DMS153 treated with DMSO at 0.1 percent for 48 hours (cell line): ENCODE measurements around the gene ARL17A.
"Not testable (repeated sequence)": the region's sequence is repeated elsewhere in the genome, so short reads cannot be mapped to it uniquely, and the experiment has no call there.

Experiments used
- DNase-seq: peaks from one replicate; lab custom pipeline; 2025; ENCODE audit not compliant: unreplicated experiment; lab: John Stamatoyannopoulos, UW

The ARL17A gene

GRCh38 chr17:46559155-46559554 lies 20.3 kb downstream of the ARL17A start:
- DNase-seq = not testable (repeated sequence)

GRCh38 chr17:46548607-46549006 lies 30.9 kb downstream of the ARL17A start:
- not testable (repeated sequence) for DNase-seq

GRCh38 chr17:46534716-46535115 lies 44.8 kb downstream of the ARL17A start:
- not testable (repeated sequence) for DNase-seq

GRCh38 chr17:46512168-46512567 lies 67.3 kb downstream of the ARL17A start, which contains the start of gene LRRC37A2:
Gene LRRC37A2, plus strand, starts transcription at chr17:46512468. Its CDS starts 245 bp downstream, at chr17:46512713.
- not testable (repeated sequence) for DNase-seq

- DNase-seq = not testable (repeated sequence)
Measured at GRCh38 chr17:46505896-46506295, 73.6 kb downstream of the ARL17A start.

- DNase-seq = not testable (repeated sequence)
Measured at GRCh38 chr17:46499437-46500139, 79.9 kb downstream of the ARL17A start.

GRCh38 chr17:46492021-46492420 lies 87.5 kb downstream of the ARL17A start:
- not testable (repeated sequence) for DNase-seq

GRCh38 chr17:46481310-46481709 lies 98.2 kb downstream of the ARL17A start:
- not testable (repeated sequence) for DNase-seq

- not testable (repeated sequence) for DNase-seq
Measured at GRCh38 chr17:46478823-46479222, 100.7 kb downstream of the ARL17A start.

GRCh38 chr17:46475583-46475982 lies 103.9 kb downstream of the ARL17A start:
- not testable (repeated sequence) for DNase-seq

- DNase-seq = not testable (repeated sequence)
Measured at GRCh38 chr17:46474489-46474888, 105.0 kb downstream of the ARL17A start.

- not testable (repeated sequence) for DNase-seq
Measured at GRCh38 chr17:46467618-46468017, 111.9 kb downstream of the ARL17A start.
